ENCODE data around the gene TMCC2.
"Not testable (repeated sequence)": the region's sequence is repeated elsewhere in the genome, so short reads cannot be mapped to it uniquely, and the experiment has no call there.

TMCC2 gene

GRCh38 chr1:205284420-205285144 is 56.8 kb downstream of the TMCC2 start:
- DNase-seq: peak; percentile 70

GRCh38 chr1:205285381-205286101 is 57.8 kb downstream of the TMCC2 start:
- DNase-seq: peak; percentile 52

- no peak for DNase-seq
These were observed 58.7 kb downstream of the TMCC2 start for GRCh38 chr1:205286335-205286950.

- no peak for DNase-seq
These were observed 59.3 kb downstream of the TMCC2 start for GRCh38 chr1:205287076-205287475.

GRCh38 chr1:205287767-205288559 is 60.2 kb downstream of the TMCC2 start:
- peak; percentile 70 for DNase-seq

GRCh38 chr1:205291596-205291995 is 63.9 kb downstream of the TMCC2 start:
- no peak for DNase-seq

- no peak for DNase-seq
These were observed 65.8 kb downstream of the TMCC2 start for GRCh38 chr1:205293350-205294074.

GRCh38 chr1:205294175-205294917 is 66.6 kb downstream of the TMCC2 start:
- no peak for DNase-seq

- DNase-seq: no peak
These were observed 67.2 kb downstream of the TMCC2 start for GRCh38 chr1:205294934-205295333.

- DNase-seq: no peak
These were observed 68.4 kb downstream of the TMCC2 start for GRCh38 chr1:205296154-205296553.

GRCh38 chr1:205297546-205298177 is 69.9 kb downstream of the TMCC2 start:
- not testable (repeated sequence) for DNase-seq

GRCh38 chr1:205298191-205298994 is 70.6 kb downstream of the TMCC2 start:
- no peak for DNase-seq

GRCh38 chr1:205300149-205300548 is 72.4 kb downstream of the TMCC2 start:
- no peak for DNase-seq

GRCh38 chr1:205301205-205301821 is 73.6 kb downstream of the TMCC2 start:
- DNase-seq: no peak

GRCh38 chr1:205301842-205302588 is 74.3 kb downstream of the TMCC2 start:
- DNase-seq: no peak

- DNase-seq: no peak
These were observed 75.6 kb downstream of the TMCC2 start for GRCh38 chr1:205303247-205303888.

GRCh38 chr1:205304046-205304694 is 76.4 kb downstream of the TMCC2 start:
- DNase-seq: no peak

- no peak for DNase-seq
These were observed 76.9 kb downstream of the TMCC2 start for GRCh38 chr1:205304695-205305070.
